ENCODE measurements around the gene MAP7D2.

GRCh38 chrX:20111271-20111670, 5.4 kb downstream of the MAP7D2 start:
- no peak for TF ChIP-seq POLR2A (IDR thresholded peaks at IDR 0.05; ENCODE audit: low read depth, low read length)
- TF ChIP-seq POLR2AphosphoS5 (IDR thresholded peaks at IDR 0.05; ENCODE audit: low read depth, low read length), result no peak
